HUDEP-2 (cell line): ENCODE measurements around the gene HCRTR1.
A peak's percentile ranks its signal among the peaks of the same experiment; 100 is the strongest.
"Not testable (repeated sequence)": the region's sequence is repeated elsewhere in the genome, so short reads cannot be mapped to it uniquely, and the experiment has no call there.

Experiments
- DNase-seq, 76 experiments: peaks; one replicate each; lab custom pipeline; 2025; ENCODE audit not compliant: unreplicated experiment in 76 of 76; lab: John Stamatoyannopoulos, UW

The HCRTR1 gene

DNA sequence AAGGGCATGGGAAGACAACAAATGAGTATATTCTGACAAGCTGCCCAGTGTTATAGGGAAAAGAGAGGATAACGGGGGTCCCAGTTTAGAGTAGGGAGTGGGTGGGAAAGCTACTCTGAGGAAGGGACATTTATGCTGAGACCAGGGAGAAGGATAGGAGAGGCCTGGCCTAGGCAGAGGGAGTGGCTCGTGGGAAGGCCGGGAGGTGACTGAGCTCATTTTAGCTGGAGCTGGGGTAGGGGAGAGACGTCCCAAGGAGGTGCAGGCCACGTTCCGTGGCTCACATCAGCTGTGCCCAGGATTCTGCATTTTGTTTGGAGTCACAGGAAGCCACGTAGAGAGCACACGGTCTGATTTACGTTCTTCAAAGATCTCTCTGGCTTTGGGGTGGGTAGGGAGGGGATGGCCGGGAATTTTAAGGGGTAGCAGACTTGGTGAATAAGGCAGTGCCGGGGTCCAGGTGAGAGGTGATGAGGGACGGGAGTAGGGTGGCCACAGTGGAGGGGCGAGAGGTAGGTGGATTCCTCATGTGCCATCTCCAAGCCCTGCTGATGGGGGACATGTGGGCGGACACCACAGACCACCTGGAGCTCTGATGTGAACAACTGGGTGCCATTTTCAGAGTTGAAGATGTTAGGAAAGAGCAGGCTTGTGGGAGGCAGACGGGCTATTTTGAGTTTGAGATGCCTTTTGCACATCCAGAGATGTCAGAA is 36.4 kb upstream of the HCRTR1 start:
- DNase-seq, result no peak

- DNase-seq, result no peak
Measured at GRCh38 chr1:31581821-31582810, 35.4 kb upstream of the HCRTR1 start.

DNA sequence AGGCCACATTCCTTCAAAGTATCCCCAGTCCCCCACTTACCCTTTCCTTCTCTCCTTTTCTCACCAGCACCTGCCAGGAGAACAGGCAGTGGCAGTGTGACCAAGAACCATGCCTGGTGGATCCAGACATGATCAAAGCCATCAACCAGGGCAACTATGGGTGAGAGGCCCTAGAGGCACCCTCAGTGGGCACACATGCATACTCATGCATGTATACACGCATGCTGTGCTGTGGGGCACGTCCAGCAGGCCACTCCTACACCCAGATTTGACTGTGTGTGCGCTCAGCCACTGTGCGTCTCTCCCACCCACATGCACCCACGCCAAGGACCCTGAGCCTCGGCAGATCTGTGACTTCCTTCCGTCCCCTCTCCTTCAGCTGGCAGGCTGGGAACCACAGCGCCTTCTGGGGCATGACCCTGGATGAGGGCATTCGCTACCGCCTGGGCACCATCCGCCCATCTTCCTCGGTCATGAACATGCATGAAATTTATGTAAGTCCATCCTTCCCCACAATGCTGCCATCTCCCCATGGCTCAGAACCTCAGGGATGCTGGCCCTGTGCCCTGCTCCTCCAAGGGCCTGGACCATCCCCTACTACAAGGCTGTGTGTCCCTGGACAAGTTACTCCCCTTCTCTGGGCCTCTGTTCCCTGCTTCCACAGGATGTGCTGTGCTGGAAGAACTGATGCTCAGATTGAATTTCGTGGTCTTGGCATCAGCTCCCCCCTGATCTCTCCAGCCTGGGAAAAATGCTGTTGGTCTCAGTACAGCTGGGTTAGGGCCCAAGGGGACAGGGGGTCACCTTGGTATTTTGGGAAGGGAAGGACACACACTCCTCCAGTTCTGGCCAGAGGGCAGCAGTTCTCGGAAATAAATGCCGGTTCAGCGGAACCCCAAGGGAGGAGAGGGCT is 34.2 kb upstream of the HCRTR1 start:
- DNase-seq, result no peak

GRCh38 chr1:31583995-31584868 is 33.3 kb upstream of the HCRTR1 start:
- peak in 5 of 76 experiments; percentile 7 to 39 (median 15) for DNase-seq

GRCh38 chr1:31584869-31585735 is 32.4 kb upstream of the HCRTR1 start:
- DNase-seq, result no peak

DNA sequence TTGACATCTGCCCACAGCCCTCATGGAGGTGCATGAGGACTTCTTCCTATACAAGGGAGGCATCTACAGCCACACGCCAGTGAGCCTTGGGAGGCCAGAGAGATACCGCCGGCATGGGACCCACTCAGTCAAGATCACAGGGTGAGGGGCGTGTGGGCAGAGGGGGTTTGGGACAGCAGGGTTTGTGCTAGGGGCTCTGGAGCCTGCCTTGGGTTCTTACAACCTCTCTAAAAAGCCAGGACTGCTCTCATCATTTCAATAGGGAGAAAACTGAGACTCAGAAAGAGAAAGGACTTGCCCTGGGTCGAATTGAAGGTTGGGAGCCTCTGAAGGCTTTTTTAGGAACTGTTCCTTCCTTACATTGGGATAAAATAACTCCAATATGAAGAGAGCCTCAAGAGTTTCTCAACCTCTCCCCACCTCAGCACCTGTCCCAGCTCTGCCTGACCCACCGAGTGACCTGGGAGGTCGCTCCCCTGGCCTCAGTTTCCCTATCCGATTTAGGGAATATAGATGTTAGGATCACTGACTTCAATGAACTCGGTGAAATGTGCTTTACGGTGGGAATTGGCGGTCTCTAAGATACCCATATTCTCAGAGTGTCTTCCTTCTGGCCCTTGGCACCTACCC is 31.6 kb upstream of the HCRTR1 start:
- DNase-seq, result no peak

DNA sequence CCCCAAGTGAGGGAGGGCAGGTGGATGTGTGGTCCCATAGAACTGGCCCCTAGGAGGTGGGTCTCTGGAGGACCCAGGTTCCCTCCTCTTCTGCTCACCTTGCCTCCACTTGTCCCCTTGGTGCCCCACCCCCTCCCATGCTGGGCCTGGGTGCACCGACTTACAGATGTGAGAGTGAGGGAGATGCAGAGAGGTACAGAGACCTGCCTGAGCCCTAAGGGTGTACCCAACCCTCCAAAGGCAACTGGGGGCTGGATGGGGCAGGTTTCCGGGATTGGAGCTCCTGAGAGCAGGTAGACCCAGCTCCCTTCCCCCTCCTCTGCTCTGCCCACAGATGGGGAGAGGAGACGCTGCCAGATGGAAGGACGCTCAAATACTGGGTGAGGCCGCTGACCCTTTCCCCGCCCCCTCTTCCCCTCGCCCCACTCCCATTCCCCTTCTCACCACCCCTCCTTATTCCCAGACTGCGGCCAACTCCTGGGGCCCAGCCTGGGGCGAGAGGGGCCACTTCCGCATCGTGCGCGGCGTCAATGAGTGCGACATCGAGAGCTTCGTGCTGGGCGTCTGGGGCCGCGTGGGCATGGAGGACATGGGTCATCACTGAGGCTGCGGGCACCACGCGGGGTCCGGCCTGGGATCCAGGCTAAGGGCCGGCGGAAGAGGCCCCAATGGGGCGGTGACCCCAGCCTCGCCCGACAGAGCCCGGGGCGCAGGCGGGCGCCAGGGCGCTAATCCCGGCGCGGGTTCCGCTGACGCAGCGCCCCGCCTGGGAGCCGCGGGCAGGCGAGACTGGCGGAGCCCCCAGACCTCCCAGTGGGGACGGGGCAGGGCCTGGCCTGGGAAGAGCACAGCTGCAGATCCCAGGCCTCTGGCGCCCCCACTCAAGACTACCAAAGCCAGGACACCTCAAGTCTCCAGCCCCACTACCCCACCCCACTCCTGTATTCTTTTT is 30.8 kb upstream of the HCRTR1 start:
- no peak for DNase-seq

- not testable (repeated sequence) for DNase-seq
Measured at GRCh38 chr1:31587328-31587699, 30.2 kb upstream of the HCRTR1 start.

DNA sequence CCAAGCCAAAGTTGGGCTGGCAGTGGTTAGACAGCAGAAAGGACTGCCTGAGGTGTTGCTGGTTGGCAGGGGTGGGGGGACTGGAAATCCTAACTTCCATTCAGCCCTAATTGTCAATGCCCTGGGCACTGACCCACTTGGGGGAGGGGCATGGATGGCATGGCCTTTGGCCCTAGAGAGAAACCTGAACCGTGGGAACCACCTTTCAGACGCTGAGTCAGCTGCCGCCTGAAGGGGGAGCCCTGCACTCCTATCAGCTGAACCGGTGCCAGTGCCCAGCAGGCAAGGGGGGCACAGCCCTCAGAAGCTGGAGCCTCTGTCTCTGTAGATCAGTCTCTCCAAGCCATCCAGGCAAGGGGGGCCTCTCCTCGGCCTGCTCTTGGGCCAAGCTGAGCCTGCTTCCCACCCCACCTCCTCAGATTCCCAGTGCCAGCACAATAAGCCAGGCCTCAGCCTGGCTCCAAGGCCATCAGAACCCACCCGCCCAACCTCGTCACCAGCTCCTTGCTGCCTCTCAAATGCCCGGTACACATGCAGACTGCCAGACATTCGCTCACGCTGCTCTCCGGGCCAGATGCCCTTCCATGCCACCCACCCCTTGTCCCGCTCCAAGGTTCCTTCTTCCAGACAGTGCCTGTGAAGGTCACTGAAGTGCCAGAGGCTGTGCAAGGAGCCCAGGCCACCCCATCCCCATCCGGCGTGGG is 29.6 kb upstream of the HCRTR1 start:
- DNase-seq, result peak in 48 of 76 experiments; percentile 3 to 56 (median 27)

- no peak for DNase-seq
Measured at GRCh38 chr1:31588751-31589515, 28.6 kb upstream of the HCRTR1 start.

GRCh38 chr1:31591425-31592093 is 25.9 kb upstream of the HCRTR1 start:
- no peak for DNase-seq

- no peak for DNase-seq
Measured at GRCh38 chr1:31592132-31592531, 25.4 kb upstream of the HCRTR1 start.

- no peak for DNase-seq
Measured at GRCh38 chr1:31593136-31593665, 24.3 kb upstream of the HCRTR1 start.

- DNase-seq, result peak in 48 of 76 experiments; percentile 3 to 68 (median 33)
Measured at GRCh38 chr1:31593770-31594632, 23.5 kb upstream of the HCRTR1 start.
